Effector memory CD8-positive, alpha-beta T cell (primary cell): ENCODE measurements around the gene PRR35.

Experiments used
- ATAC-seq: fragments of 150-1000 bp; cut with Tn5 transposase; replicated peaks from 2 replicates; pipeline ENCODE4 v1.10.0; 2021; ENCODE audit warnings: mild to moderate bottlenecking, moderate library complexity
- DNase-seq, 3 experiments: peaks; one replicate each; pipeline ENCODE4 v3.0.0; 2021
- H3K27ac Mint-ChIP-seq, 2 donors: one replicate each; pipeline ENCODE4 v1.8.0; 2022; ENCODE audit warnings: mild to moderate bottlenecking in 2 of 2, mixed read lengths in 2 of 2, moderate library complexity in 2 of 2
- H3K27me3 Mint-ChIP-seq, 2 donors: one replicate each; pipeline ENCODE4 v1.8.0; 2022; ENCODE audit warnings: mixed read lengths in 2 of 2
- H3K36me3 Mint-ChIP-seq: one replicate; pipeline ENCODE4 v1.8.0; 2022; ENCODE audit warnings: mild to moderate bottlenecking, moderate library complexity, mixed read lengths; ENCODE audit not compliant: insufficient read depth
- H3K4me1 Mint-ChIP-seq, 2 donors: one replicate each; pipeline ENCODE4 v1.8.0; 2022; ENCODE audit warnings: low read depth in 2 of 2, mixed read lengths in 2 of 2
- H3K4me3 Mint-ChIP-seq, 2 donors: one replicate each; pipeline ENCODE4 v1.8.0; 2022; ENCODE audit warnings: mild to moderate bottlenecking in 2 of 2, mixed read lengths in 2 of 2, moderate library complexity in 2 of 2
- H3K9me3 Mint-ChIP-seq, 2 donors: one replicate each; pipeline ENCODE4 v1.8.0; 2022; ENCODE audit warnings: mixed read lengths in 2 of 2

Gene PRR35

DNA sequence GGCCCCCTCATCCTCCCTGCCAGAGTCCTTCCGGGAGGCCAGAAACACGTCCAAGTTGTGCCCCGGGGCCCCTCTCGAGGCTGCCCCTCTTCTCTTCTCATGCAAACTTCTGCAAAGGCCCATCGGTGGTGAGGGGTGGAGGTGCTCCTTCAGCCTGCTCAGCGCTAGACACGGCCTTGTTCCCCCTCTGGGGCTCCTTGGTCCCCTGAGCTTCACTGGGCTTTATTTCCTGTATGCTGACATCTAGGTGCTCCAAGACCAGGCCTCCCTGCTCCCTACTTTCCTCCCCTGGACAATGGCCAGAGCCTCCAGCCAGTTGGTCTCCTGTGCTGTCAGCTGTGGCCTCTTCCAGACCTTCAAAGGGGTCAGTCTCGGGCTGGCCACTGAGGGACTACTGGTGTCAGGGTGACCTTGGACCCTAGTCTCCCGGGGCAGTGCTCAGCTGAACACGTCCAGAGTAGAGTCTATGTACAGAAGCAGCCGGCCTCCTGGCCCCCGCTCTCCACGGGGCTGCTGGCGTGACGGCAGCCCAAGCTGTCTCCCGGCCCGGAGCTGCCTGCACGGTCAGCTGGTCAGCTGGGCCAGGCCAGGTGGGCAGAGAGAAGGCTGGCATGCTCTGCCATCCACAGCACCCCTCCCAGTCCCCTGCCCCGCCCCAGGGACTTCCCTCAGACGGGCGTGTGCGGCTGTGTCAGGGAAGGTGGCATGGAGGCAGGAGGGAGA lies 1.7 kb upstream of the PRR35 start:
- H3K4me3 Mint-ChIP-seq = no peak overlapping the region
- peaks cover 0 to 5% of the 10 kb centered on the region in 2 donors for H3K4me1 Mint-ChIP-seq
- DNase-seq (no peak), ATAC-seq (no peak)
- no peak overlapping the region for H3K27ac Mint-ChIP-seq
- H3K36me3 Mint-ChIP-seq = peaks cover 3% of the 10 kb centered on the region
- peaks cover 5 to 26% of the 10 kb centered on the region in 2 donors for H3K27me3 Mint-ChIP-seq
- no peaks in the 10 kb centered on the region for H3K9me3 Mint-ChIP-seq

DNA sequence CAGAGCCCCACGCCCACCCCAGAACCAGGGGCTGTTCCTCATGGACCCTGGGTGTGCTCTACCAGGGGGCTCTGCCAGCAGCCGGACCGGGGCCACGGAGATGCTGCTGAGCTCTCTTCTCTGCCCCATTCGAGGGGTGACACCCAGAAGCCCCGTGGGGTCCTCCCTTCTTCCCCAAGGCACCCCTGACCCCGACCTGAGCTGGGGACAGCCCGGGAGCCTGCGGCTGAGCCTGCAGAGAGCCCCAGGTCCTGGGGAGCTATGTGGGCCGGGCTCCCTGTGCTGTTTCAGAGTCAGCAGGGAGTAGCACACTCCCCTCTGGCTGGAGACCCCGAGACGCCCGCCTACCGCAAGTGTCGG lies 1.2 kb upstream of the PRR35 start:
- peaks cover 5 to 26% of the 10 kb centered on the region in 2 donors for H3K27me3 Mint-ChIP-seq
- peaks cover 0 to 5% of the 10 kb centered on the region in 2 donors for H3K4me1 Mint-ChIP-seq
- H3K36me3 Mint-ChIP-seq = peaks cover 3% of the 10 kb centered on the region
- H3K27ac Mint-ChIP-seq = no peak overlapping the region
- ATAC-seq = no peak
- no peak overlapping the region for H3K4me3 Mint-ChIP-seq
- no peaks in the 10 kb centered on the region for H3K9me3 Mint-ChIP-seq
- DNase-seq = no peak

DNA sequence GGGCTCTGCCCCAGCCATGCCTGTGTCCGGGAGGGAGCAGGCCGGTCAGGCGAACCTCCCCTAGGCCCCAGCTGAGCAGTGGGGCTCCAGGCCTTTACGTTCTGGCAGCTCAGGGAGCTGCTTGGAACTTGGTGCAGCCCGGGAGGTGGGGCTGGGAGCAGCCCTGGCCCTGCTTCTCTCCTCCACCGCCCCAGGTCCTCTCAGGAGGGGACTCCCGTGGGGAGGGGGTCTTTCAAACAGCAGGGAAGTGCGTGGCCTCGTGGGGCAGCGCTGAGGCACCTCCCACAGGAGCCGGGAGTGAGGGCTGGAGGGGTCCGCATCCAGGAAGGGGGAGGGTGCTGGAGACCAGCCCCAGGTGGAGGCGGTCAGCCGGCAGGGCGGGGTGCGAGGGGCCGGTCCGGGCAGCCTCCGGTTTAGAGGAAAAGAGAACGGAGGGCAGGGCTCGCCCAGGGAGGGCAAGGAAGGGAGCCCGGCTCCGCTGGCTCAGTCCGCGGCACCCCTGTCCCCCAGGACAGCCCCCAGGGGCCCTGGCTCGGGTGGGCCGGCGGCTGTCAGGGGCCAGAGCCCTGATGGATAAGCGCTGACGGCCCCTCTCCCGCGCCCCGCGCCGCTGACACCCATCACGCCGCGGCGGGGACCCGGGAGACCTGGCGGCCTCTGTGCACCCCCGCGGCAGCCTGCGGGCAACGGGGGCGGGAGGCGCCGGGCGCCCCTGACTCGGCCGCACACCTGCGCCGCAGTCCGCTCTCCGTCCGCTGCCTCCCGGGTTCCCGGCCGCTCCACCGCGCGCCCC lies 587 bp upstream of the PRR35 start:
- Mint-ChIP-seq H3K4me1 (peaks cover 0 to 2% of the 10 kb centered on the region in 2 donors), H3K4me3 (peak overlapping the region; percentile 41 to 48)

DNA sequence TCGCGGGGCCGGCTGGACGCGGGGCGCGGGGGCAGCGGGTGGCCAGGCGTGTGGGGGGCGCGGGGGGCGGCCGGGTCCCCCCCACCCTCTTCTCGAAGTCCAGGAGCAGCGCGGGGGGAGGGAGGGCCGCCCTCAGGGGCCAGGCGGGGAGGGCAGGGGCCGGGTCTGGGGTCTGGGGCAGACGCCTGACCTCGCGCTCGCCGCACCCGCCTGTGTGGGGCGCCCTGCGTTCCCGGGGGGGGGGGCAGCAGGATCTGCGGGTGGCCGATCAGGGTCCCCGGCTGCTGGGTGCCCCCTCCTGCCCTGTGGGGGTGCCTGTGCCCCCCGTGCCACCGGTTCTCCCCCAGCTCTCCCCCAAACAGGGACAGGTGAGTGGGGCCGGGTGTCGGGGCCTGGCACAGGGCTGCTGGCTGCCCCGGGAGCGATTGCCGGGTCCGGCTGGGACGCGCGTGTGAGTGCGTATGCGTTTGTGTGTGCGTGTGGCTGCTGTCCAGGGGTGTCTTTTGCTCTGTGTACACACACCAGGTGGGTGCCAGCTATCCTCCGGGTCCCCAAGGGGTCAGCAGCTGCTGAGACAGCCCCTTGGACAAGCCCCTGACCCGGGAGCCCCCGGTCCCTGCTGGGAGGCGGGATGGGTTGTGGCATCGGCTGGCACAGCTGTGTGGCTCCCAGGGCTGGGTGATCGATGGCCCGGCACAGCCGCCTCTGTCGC lies 663 bp downstream of the PRR35 start:
- H3K27ac Mint-ChIP-seq = no peak overlapping the region
- H3K9me3 Mint-ChIP-seq = no peaks in the 10 kb centered on the region
- no peak for ATAC-seq
- no peak for DNase-seq
- H3K4me1 Mint-ChIP-seq = peaks cover 0 to 2% of the 10 kb centered on the region in 2 donors
- peaks cover 5 to 26% of the 10 kb centered on the region in 2 donors for H3K27me3 Mint-ChIP-seq
- H3K36me3 Mint-ChIP-seq = no peaks in the 10 kb centered on the region
- no peak overlapping the region for H3K4me3 Mint-ChIP-seq

More for the DNA sequence above, 587 bp upstream of the PRR35 start:
- DNase-seq (no peak), ATAC-seq (no peak)
- H3K9me3 Mint-ChIP-seq = no peaks in the 10 kb centered on the region
- H3K27ac Mint-ChIP-seq = no peak overlapping the region
- peaks cover 5 to 26% of the 10 kb centered on the region in 2 donors for H3K27me3 Mint-ChIP-seq
- H3K36me3 Mint-ChIP-seq = no peaks in the 10 kb centered on the region

DNA sequence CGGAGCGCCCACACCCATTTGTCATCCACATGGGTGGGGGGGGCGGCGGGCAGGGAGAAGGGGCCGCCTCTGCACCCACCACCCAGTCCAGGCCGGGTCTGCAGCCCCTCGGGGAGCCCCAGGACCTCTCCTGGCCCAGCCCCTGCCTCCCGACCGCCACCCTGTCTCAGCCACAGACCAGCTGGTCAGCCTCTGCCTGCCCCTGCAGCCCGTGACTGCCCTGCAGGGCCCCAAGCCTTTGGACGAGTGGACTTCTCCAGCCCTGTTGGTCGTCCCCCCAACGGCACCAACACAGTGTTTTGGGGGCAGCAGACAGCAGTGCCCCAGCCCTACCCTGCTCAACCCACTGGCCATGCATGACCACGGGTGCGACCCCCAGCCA lies 1.2 kb downstream of the PRR35 start:
- H3K36me3 Mint-ChIP-seq = no peaks in the 10 kb centered on the region
- no peak for ATAC-seq
- no peak for DNase-seq
- H3K4me3 Mint-ChIP-seq = no peak overlapping the region
- peaks cover 5 to 26% of the 10 kb centered on the region in 2 donors for H3K27me3 Mint-ChIP-seq
- H3K27ac Mint-ChIP-seq = no peak overlapping the region
- peaks cover 0 to 3% of the 10 kb centered on the region in 2 donors for H3K4me1 Mint-ChIP-seq
- no peaks in the 10 kb centered on the region for H3K9me3 Mint-ChIP-seq

DNA sequence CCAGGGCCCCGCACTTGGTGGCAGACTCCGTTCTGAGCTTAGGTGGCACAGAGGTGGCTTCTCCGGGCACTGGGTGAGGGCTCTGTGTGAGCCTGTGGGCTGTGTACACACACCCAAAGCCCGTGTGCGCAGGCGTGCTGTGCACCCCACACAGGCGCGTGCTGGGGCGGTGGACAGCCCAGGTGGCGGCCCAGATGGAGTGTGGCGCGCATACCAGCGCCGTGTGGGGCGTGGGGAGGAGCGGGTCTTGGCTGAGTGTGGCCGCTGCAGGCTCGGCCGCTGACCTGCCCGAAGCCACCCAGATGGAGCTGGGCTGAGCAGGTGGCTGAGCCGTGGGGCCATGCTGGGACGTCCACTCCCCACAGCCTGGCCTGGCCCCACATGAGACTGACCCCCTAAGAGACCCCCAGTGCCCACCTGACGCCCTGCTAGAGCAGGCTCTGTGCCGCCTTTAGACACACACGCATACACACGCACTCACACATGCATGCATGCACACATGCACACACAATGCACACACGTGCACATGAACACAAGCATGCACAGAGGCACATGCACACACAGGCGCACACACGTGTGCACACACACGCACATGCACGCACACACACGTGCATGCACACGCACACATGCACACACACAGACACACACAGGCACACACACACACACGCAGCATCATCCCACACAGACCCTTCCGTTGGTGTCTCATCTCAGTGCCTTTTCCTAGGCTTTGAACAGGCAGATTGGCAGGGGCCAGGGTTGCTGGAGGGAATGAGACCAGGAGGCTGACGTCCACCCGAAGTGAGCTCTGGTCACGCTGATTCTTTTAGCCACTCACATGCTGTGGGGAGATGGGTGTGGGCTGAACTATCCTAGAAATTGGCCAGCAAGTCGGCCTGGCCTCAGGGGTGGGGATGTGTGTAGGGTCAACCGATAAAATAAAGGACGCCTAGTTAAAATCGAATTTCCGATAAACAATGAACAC lies 2.1 kb downstream of the PRR35 start:
- H3K27ac Mint-ChIP-seq = no peak overlapping the region

DNA sequence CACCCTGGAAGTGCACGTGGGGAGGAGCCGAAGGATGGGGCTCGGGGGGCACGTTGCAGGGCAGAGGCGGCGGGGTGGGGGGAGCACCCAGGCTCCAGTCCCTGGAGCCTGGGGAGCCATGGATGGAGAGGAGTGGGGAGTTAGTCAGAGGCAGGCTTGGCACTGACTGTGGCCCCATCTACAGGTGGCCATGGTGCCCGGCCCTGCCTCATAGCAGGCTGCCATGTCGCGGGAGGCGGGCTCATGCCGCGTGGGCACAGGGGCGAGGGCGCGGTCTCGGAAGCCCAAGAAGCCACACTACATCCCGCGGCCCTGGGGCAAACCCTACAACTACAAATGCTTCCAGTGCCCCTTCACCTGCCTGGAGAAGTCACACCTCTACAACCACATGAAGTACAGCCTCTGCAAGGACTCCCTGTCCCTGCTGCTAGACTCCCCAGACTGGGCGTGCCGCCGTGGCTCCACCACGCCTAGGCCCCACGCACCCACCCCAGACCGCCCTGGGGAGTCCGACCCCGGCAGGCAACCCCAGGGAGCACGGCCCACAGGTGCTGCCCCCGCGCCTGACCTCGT lies 3.0 kb downstream of the PRR35 start:
- ATAC-seq (no peak), DNase-seq (no peak)
- H3K27ac Mint-ChIP-seq = no peak overlapping the region
- H3K27me3 Mint-ChIP-seq = peaks cover 5 to 14% of the 10 kb centered on the region in 2 donors
- no peaks in the 10 kb centered on the region for H3K36me3 Mint-ChIP-seq
- no peak overlapping the region for H3K4me3 Mint-ChIP-seq
- no peaks in the 10 kb centered on the region for H3K9me3 Mint-ChIP-seq
- peaks cover 0 to 11% of the 10 kb centered on the region in 2 donors for H3K4me1 Mint-ChIP-seq

More for the DNA sequence above, 2.1 kb downstream of the PRR35 start:
- peaks cover 0 to 11% of the 10 kb centered on the region in 2 donors for H3K4me1 Mint-ChIP-seq
- ATAC-seq (no peak), DNase-seq (no peak)
- H3K27me3 Mint-ChIP-seq = peaks cover 5 to 23% of the 10 kb centered on the region in 2 donors
- H3K9me3 Mint-ChIP-seq = no peaks in the 10 kb centered on the region
- H3K36me3 Mint-ChIP-seq = no peaks in the 10 kb centered on the region
- no peak overlapping the region for H3K4me3 Mint-ChIP-seq

DNA sequence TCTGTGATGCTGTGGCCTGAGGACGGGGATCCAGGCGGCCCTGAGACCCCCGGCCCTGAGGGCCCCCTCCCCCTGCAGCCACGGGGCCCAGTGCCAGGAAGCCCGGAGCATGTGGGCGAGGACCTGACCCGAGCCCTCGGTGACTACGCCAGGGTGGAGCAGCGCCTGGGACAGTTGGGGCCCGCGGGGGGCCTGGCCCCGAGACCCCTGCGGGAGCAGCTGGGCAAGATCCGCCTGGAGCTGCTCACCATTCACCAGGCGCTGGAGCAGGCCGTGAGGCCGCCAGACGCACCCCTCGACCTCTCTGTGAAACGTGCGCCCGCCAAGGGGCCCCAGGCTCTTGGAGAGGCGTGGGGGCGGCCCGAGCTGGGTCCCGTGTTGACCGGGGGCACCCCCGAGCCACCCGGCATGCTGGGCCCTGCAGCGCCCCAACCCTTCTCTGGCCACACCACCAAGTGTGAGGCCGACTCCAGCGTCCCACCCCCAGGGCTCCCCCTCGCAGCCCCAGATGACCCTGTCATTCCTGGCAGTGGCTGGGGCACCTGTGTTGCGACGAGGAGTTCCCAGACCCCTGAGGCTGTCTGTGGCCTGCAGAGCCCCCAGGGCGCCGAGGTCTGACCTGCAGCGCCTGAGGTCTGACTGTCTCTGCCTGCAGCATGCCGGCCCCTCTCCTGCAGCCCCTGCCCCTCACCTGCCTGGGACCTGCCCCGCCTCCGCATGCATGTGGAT lies 4.7 kb downstream of the PRR35 start:
- Mint-ChIP-seq H3K4me1 (peaks cover 8 to 16% of the 10 kb centered on the region in 2 donors), H3K27me3 (no peaks in the 10 kb centered on the region), H3K36me3 (peaks cover 8% of the 10 kb centered on the region), H3K4me3 (no peak overlapping the region), H3K27ac (no peak overlapping the region), H3K9me3 (no peaks in the 10 kb centered on the region)
- ATAC-seq (no peak), DNase-seq (no peak)

DNA sequence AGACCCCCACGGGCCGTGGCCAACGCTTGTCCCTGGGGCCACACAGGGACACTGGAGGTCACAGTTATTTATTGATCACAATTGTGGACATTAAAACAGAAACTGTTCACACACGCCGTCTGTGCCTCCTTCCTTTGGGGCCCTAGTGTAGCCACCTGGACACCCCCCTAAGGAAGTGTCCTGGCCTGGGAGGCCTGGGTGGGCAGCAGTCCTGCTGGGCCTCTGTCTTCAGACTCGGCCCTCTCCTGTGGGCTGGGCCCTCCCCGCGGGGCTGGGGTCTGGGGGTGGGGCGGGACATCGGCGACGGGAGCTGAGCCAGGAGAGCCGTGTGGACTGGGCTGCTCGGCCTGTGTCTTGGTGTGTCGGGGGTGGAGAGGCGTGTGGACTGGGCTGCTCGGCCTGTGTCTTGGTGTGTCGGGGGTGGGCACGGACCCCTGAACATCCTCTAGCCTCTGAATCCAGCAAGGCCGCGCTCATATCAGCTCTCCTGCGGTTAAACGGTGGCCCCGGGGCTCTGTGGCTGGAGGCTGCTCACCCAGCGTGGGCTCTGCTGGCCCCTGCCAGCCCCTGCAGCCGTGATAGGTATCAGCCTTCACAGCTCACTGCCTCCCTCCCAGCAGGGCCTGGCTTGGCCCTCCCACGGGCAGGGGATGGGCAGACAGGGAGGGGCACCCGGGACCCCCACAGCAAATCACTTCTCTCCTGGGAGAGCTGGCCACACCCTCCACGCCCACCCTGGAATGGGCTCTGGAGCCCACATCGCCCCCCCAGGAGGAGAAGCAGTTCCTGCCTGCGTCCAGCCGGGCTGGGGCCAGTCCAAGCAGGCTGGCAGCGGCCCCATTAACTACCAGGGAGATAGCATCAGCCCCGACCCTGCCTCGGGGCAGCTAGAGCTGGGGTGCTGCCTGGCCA lies 5.5 kb downstream of the PRR35 start:
- Mint-ChIP-seq H3K4me3 (no peak overlapping the region), H3K4me1 (peaks cover 11 to 19% of the 10 kb centered on the region in 2 donors), H3K27me3 (no peaks in the 10 kb centered on the region), H3K27ac (no peak overlapping the region), H3K9me3 (no peaks in the 10 kb centered on the region), H3K36me3 (peaks cover 12% of the 10 kb centered on the region)
- no peak for ATAC-seq
- DNase-seq = no peak

DNA sequence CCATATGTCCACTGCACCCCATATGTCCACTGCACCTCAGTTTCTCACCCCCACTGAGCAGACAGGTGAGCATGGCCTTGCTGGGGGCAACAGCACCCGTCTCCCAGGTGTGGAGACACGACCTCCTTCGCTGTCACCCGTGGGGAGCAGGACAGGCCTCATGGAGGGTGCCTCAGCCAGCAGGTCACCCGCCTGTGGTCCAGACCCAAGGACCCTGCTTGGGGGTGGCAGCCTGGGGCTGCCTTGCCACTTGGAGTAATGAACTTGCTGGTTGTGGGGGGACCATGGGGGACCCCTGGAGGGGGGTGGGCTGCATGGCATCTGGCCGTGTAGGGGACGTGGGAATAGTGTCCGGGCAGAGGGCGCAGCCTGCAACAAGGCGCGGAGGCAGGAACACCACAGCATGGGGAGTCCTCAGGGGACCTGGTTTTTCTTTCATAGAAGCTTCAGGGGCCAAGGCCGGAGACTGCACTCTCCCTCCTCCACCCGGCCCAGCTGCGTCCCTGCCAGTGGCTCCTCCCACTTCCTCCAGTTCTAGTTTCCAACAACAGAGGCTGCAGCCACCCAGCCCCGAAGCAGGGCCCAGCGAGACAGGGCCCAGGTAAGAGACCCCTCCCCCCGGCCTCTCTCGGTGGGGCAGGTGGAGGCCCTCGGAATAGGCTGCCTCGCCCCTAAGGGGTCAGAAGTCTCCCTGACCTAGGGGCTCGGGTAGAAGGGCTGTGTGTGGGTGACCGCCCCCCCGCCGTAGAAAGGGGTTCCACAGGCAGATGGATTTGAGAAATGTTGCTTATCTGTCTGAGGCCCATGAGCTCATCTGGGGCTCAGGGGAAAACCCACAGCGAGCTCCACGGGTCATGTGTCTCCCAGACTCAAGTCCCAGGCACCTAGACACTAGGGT lies 6.5 kb downstream of the PRR35 start, which contains the start of gene NHLRC4:
Gene NHLRC4 (plus strand): TSS at position 531 of the 898 bp plus-strand sequence. CDS start 1,043 bp downstream, outside the sequence.
- ATAC-seq = peak; percentile 34

More for the DNA sequence above, 6.5 kb downstream of the PRR35 start, which contains the start of gene NHLRC4:
- Mint-ChIP-seq H3K9me3 (no peaks in the 10 kb centered on the region), H3K36me3 (peaks cover 22% of the 10 kb centered on the region), H3K27me3 (no peaks in the 10 kb centered on the region), H3K27ac (peak within 1 kb of the TSS; percentile 46 to 77), H3K4me3 (peak within 1 kb of the TSS; percentile 61 to 67), H3K4me1 (peaks cover 22 to 29% of the 10 kb centered on the region in 2 donors)
- peak in 2 of 3 experiments; percentile 32 to 33 for DNase-seq
